Activated CD4-positive, alpha-beta memory T cell treated with anti-CD3 and anti-CD28 coated beads for 36 hours (primary cell): ENCODE measurements around the gene SP8. TPM values are rescaled to one million over a fixed set of nuclear protein-coding genes. Genes with fewer than 3 reads are reported as not detected.

Experiments
- CTCF ChIA-PET: fragments of 350-600 bp; sonication (Branson Sonifier 250); formaldehyde crosslinking; loops from one replicate; lab custom pipeline; 2021; ENCODE audit warnings: antibody characterized with exemption, inconsistent platforms; lab: Charles Lee
- POLR2A ChIA-PET: fragments of 350-600 bp; sonication (Branson Sonifier 250); formaldehyde crosslinking; loops from one replicate; lab custom pipeline; 2021; ENCODE audit warnings: antibody characterized with exemption; lab: Charles Lee
- DNase-seq: peaks from one replicate; pipeline ENCODE4 v3.0.0-alpha.2; 2020
- H3K27ac Mint-ChIP-seq: one replicate; pipeline ENCODE4 v1.8.0; 2021; ENCODE audit warnings: mixed read lengths
- H3K27me3 Mint-ChIP-seq: one replicate; pipeline ENCODE4 v1.8.0; 2021; ENCODE audit warnings: mixed read lengths
- H3K36me3 Mint-ChIP-seq: one replicate; pipeline ENCODE4 v1.8.0; 2021; ENCODE audit warnings: mixed read lengths
- H3K4me1 Mint-ChIP-seq: one replicate; pipeline ENCODE4 v1.8.0; 2021; ENCODE audit warnings: low read depth, mixed read lengths
- H3K4me3 Mint-ChIP-seq: one replicate; pipeline ENCODE4 v1.8.0; 2021; ENCODE audit warnings: mild to moderate bottlenecking, mixed read lengths
- H3K9me3 Mint-ChIP-seq: one replicate; pipeline ENCODE4 v1.8.0; 2021; ENCODE audit warnings: mixed read lengths
- intact Hi-C: fragments of 100-400 bp; cut with micrococcal nuclease; formaldehyde crosslinking; loops from one replicate; pipeline ENCODE4 v1.15.1; 2023
- total RNA-seq, 2 experiments: library from RNA; stranded (reverse); gene quantifications; one replicate each; pipeline ENCODE4 v1.2.3, GENCODE V29; 2021

Gene SP8
- total RNA-seq, 2 experiments from 2014 or later = not detected

- Mint-ChIP-seq H3K4me3 (no peak overlapping the region), H3K27ac (no peak overlapping the region), H3K36me3 (no peaks in the 10 kb centered on the region), H3K4me1 (no peaks in the 10 kb centered on the region), H3K27me3 (peaks cover 13% of the 10 kb centered on the region), H3K9me3 (no peaks in the 10 kb centered on the region)
- POLR2A ChIA-PET = no interaction called here
- intact Hi-C loops = no loop called here
- no peak for DNase-seq
- CTCF ChIA-PET = no interaction called here
These were observed 17.7 kb upstream of the SP8 start for GRCh38 chr7:20804345-20804744.

- Mint-ChIP-seq H3K36me3 (no peaks in the 10 kb centered on the region), H3K9me3 (no peaks in the 10 kb centered on the region), H3K4me3 (no peak overlapping the region), H3K4me1 (peaks cover 17% of the 10 kb centered on the region), H3K27ac (no peak overlapping the region), H3K27me3 (peaks cover 41% of the 10 kb centered on the region)
- intact Hi-C loops = loop anchor here (5.0 to 10.0 kb wide), 2 partner anchors 453 to 1685 kb away; partner anchors contain the start of gene TWIST1
- CTCF ChIA-PET = no interaction called here
- no peak for DNase-seq
- POLR2A ChIA-PET = no interaction called here
These were observed 13.1 kb upstream of the SP8 start for GRCh38 chr7:20799566-20800366.

- Mint-ChIP-seq H3K27me3 (peaks cover 47% of the 10 kb centered on the region), H3K9me3 (peaks cover 3% of the 10 kb centered on the region), H3K36me3 (no peaks in the 10 kb centered on the region), H3K27ac (no peak overlapping the region), H3K4me1 (peaks cover 17% of the 10 kb centered on the region), H3K4me3 (peak overlapping the region; percentile 26)
- intact Hi-C loops = loop anchor here (5.0 to 10.0 kb wide), 2 partner anchors 454 to 1684 kb away; partner anchors contain the start of gene TWIST1
- ChIA-PET CTCF (no interaction called here), POLR2A (no interaction called here)
- no peak for DNase-seq
These were observed 12.0 kb upstream of the SP8 start for GRCh38 chr7:20798694-20799121.

GRCh38 chr7:20798081-20798693 lies 11.5 kb upstream of the SP8 start:
- intact Hi-C loops = loop anchor here (5.0 to 10.0 kb wide), 2 partner anchors 454 to 1683 kb away; partner anchors contain the start of gene TWIST1
- ChIA-PET CTCF (no interaction called here), POLR2A (no interaction called here)
- no peak overlapping the region for H3K4me3 Mint-ChIP-seq
- DNase-seq = peak; percentile 26
- peaks cover 1% of the 10 kb centered on the region for H3K36me3 Mint-ChIP-seq
- H3K4me1 Mint-ChIP-seq = peaks cover 17% of the 10 kb centered on the region
- H3K27ac Mint-ChIP-seq = no peak overlapping the region
- peaks cover 3% of the 10 kb centered on the region for H3K9me3 Mint-ChIP-seq
- H3K27me3 Mint-ChIP-seq = peaks cover 52% of the 10 kb centered on the region

- intact Hi-C loops = loop anchor here (2.0 to 10.0 kb wide), 3 partner anchors 19 to 1683 kb away; partner anchors contain the start of gene TWIST1
- peaks cover 17% of the 10 kb centered on the region for H3K4me1 Mint-ChIP-seq
- peaks cover 3% of the 10 kb centered on the region for H3K9me3 Mint-ChIP-seq
- ChIA-PET CTCF (no interaction called here), POLR2A (no interaction called here)
- H3K4me3 Mint-ChIP-seq = peak overlapping the region; percentile 72
- peaks cover 55% of the 10 kb centered on the region for H3K27me3 Mint-ChIP-seq
- peaks cover 4% of the 10 kb centered on the region for H3K36me3 Mint-ChIP-seq
- no peak overlapping the region for H3K27ac Mint-ChIP-seq
- DNase-seq = peak; percentile 26
These were observed 10.9 kb upstream of the SP8 start for GRCh38 chr7:20797462-20798080.

GRCh38 chr7:20797042-20797461 lies 10.4 kb upstream of the SP8 start:
- peaks cover 4% of the 10 kb centered on the region for H3K36me3 Mint-ChIP-seq
- H3K27ac Mint-ChIP-seq = no peak overlapping the region
- peaks cover 17% of the 10 kb centered on the region for H3K4me1 Mint-ChIP-seq
- DNase-seq = no peak
- ChIA-PET POLR2A (no interaction called here), CTCF (no interaction called here)
- peaks cover 3% of the 10 kb centered on the region for H3K9me3 Mint-ChIP-seq
- H3K4me3 Mint-ChIP-seq = peak overlapping the region; percentile 72
- peaks cover 60% of the 10 kb centered on the region for H3K27me3 Mint-ChIP-seq
- intact Hi-C loops = loop anchor here (2.0 to 10.0 kb wide), 3 partner anchors 18 to 1682 kb away; partner anchors contain the start of gene TWIST1

GRCh38 chr7:20796500-20796899 lies 9.8 kb upstream of the SP8 start:
- intact Hi-C loops = loop anchor here (1.0 to 10.0 kb wide), 4 partner anchors 10 to 1682 kb away; partner anchors contain the start of genes SP8 and TWIST1
- H3K4me1 Mint-ChIP-seq = peaks cover 17% of the 10 kb centered on the region
- ChIA-PET CTCF (no interaction called here), POLR2A (no interaction called here)
- no peak for DNase-seq
- no peak overlapping the region for H3K4me3 Mint-ChIP-seq
- H3K36me3 Mint-ChIP-seq = peaks cover 4% of the 10 kb centered on the region
- H3K27ac Mint-ChIP-seq = no peak overlapping the region
- peaks cover 3% of the 10 kb centered on the region for H3K9me3 Mint-ChIP-seq
- peaks cover 66% of the 10 kb centered on the region for H3K27me3 Mint-ChIP-seq

- Mint-ChIP-seq H3K9me3 (peaks cover 3% of the 10 kb centered on the region), H3K27ac (no peak overlapping the region), H3K27me3 (peaks cover 72% of the 10 kb centered on the region), H3K4me1 (peaks cover 19% of the 10 kb centered on the region), H3K4me3 (no peak overlapping the region), H3K36me3 (peaks cover 7% of the 10 kb centered on the region)
- CTCF ChIA-PET = no interaction called here
- POLR2A ChIA-PET = no interaction called here
- no peak for DNase-seq
- intact Hi-C loops = loop anchor here (1.0 to 10.0 kb wide), 4 partner anchors 10 to 1681 kb away; partner anchors contain the start of genes SP8 and TWIST1
These were observed 9.2 kb upstream of the SP8 start for GRCh38 chr7:20795881-20796280.

GRCh38 chr7:20795361-20795760 lies 8.7 kb upstream of the SP8 start:
- POLR2A ChIA-PET = no interaction called here
- H3K27ac Mint-ChIP-seq = no peak overlapping the region
- peaks cover 3% of the 10 kb centered on the region for H3K9me3 Mint-ChIP-seq
- intact Hi-C loops = loop anchor here (5.0 to 10.0 kb wide), 2 partner anchors 457 to 1681 kb away; partner anchors contain the start of gene TWIST1
- no peak for DNase-seq
- no peak overlapping the region for H3K4me3 Mint-ChIP-seq
- peaks cover 76% of the 10 kb centered on the region for H3K27me3 Mint-ChIP-seq
- H3K36me3 Mint-ChIP-seq = peaks cover 7% of the 10 kb centered on the region
- H3K4me1 Mint-ChIP-seq = peaks cover 19% of the 10 kb centered on the region
- CTCF ChIA-PET = no interaction called here

GRCh38 chr7:20794676-20795075 lies 8.0 kb upstream of the SP8 start:
- H3K27ac Mint-ChIP-seq = no peak overlapping the region
- H3K9me3 Mint-ChIP-seq = peaks cover 3% of the 10 kb centered on the region
- DNase-seq = no peak
- intact Hi-C loops = loop anchor here (5.0 to 10.0 kb wide), 3 partner anchors 458 to 1680 kb away; partner anchors contain the start of genes DNAH11 and TWIST1
- ChIA-PET POLR2A (no interaction called here), CTCF (no interaction called here)
- peaks cover 21% of the 10 kb centered on the region for H3K4me1 Mint-ChIP-seq
- no peak overlapping the region for H3K4me3 Mint-ChIP-seq
- peaks cover 78% of the 10 kb centered on the region for H3K27me3 Mint-ChIP-seq
- peaks cover 11% of the 10 kb centered on the region for H3K36me3 Mint-ChIP-seq

- peaks cover 17% of the 10 kb centered on the region for H3K4me1 Mint-ChIP-seq
- POLR2A ChIA-PET = no interaction called here
- peaks cover 12% of the 10 kb centered on the region for H3K36me3 Mint-ChIP-seq
- H3K27ac Mint-ChIP-seq = no peak overlapping the region
- CTCF ChIA-PET = no interaction called here
- H3K9me3 Mint-ChIP-seq = peaks cover 3% of the 10 kb centered on the region
- no peak for DNase-seq
- intact Hi-C loops = loop anchor here (5.0 to 10.0 kb wide), 2 partner anchors 748 to 1679 kb away; partner anchors contain the start of genes DNAH11 and TWIST1
- no peak overlapping the region for H3K4me3 Mint-ChIP-seq
- peaks cover 75% of the 10 kb centered on the region for H3K27me3 Mint-ChIP-seq
These were observed 7.2 kb upstream of the SP8 start for GRCh38 chr7:20793694-20794394.
